ENCODE measurements around the gene H2AZ2.
"Not testable (repeated sequence)": the region's sequence is repeated elsewhere in the genome, so short reads cannot be mapped to it uniquely, and the experiment has no call there.

H2AZ2 gene

DNA sequence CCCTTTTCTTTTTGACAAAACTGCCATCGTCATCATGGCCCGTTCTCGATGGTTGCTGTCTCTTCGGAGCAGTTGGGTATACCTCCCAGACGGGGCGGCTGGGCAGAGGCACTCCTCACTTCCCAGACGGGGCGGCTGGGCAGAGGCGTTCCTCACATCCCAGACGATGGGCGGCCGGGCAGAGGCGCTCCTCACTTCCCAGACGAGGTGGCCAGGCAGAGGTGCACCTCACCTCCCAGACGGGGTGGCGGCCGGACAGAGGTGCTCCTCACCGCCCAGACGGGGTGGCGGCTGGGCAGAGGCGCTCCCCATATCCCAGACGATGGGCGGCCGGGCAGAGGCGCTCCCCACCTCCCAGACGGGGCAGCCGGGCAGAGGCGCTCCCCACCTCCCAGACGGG lies 22.9 kb upstream of the H2AZ2 start:
- not testable (repeated sequence) for DNase-seq (ENCODE audit: low read depth)

GRCh38 chr7:44870336-44870735 lies 22.4 kb upstream of the H2AZ2 start:
- not testable (repeated sequence) for DNase-seq (ENCODE audit: low read depth)

DNA sequence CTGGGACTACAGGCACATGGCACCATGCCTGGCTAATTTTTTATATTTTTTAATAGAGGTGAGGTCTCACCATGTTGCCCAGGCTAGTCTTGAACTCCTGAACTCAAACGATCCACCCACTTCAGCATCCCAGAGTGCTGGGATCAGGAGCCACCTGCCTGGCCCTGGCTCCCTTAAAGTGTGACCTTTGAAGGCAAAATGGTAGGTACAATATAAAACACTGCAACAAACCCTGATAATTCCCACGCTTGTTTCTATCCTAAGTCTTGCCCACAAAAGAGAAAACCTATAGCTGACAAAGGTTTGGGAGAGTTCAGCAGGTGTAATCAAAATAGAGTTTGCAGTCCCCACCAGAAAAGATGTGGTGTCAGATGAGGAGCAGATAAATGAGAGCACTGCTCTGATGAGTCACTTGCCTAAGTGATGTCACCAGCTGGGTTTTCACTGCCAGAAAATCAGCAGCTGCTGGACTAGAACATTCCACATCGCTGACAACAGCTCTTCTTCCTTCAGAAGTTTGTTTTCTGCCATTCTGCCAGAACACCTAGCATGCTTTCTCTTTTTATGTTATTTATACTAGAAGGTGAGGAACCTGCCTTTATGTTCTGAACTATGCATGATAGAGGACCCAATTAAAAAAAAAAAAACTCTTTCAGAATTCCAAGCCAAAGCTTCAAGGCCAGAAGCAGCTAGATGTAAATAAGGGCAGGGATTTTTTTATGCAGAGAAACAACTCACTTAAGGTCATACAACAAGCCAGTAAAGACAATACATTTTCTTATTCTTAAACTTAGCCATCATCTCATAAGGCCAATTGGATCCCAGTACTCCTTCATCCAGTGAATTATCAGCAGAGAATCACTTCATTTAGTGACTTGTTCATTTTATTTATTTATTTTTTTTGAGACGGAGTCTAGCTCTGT lies 19.4 kb upstream of the H2AZ2 start:
- DNase-seq (ENCODE audit: low read depth) = no peak

DNA sequence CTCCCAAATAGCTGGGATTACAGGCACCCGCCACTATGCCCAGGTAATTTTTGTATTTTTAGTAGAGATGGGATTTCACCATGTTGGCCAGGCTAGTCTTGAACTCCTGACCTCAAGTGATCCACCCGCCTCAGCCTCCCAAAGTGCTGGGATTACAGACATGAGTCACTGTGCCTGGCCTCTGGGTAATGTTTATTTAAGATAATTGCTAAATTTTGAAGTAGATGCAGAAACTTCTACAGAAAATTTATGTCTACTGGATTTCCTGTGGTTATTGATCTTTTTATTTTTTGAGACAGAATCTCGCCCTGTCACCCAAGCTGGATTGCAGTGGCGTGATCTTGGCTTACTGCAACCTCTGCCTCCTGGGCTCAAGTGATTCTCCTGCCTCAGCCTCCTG lies 14.1 kb upstream of the H2AZ2 start:
- DNase-seq (ENCODE audit: low read depth) = not testable (repeated sequence)

DNA sequence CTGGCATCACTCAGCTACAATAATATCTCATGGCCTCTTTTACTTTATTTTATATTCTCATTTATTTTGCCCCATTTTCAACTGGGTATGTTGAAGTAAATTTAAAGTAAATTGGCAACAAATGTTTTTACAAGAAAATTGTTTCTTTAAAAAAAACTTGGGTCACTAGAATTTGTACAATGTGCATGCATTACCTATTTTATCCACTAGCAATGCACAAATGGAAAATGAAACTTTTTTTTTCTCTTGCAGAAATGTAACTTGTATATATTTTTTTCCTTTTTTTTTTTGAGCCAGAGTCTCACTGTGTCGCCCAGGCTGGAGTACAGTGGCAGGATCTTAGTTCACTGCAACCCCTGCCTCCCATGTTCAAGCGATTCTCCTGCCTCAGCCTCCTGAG lies 10.3 kb upstream of the H2AZ2 start:
- no peak for DNase-seq (ENCODE audit: low read depth)

DNA sequence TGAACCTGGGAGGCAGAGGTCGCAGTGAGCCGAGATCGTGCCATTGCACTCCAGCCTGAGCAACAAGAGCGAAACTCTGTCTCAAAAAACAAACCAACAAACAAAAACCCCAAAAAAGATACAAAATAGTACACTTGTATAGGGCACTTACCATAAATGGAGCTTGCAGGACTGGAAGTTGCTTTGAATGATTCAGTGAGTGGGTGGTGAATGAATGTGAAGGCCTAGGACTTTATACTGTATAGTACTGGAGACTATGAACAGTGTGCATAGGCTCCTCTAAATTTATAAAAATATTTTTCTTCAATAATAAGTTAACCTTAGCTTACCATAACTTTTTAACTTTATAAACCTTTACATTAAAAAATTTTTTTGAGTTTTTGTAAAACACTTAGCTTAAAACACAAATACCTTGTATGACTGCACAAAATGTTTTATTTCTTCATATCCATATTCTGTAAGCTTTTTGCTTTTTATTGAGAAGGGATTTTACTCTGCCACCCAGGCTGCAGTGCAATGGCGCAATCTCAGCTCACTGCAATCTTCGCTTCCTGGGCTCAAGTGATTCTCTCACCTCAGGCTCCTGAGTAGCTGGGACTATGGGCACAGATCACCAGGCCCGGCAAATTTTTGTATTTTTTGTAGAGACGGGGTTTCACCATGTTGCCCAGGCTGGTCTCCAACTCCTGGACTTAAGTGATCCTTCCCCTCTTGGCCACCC lies 6.9 kb upstream of the H2AZ2 start:
- DNase-seq (ENCODE audit: low read depth) = no peak

DNA sequence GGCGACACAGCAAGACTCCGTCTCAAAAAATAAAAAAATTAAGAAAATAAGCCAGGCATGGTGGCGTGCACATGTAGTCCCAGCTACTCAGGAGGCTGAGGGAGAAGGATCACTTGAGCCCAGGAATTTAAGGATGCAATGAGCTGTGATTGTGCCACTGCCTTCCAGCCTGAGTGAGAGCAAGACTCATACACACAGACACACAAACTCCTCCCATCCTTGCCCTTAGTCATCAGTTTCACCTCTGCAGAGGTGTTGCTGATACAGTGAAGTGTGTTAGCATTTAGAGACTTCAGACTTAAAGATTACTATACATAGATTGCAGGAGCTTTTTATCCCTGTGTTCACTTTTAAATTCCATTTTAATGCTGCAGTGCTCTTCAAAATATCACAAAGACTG lies 5.5 kb upstream of the H2AZ2 start:
- DNase-seq (ENCODE audit: low read depth) = no peak

- no peak for DNase-seq (ENCODE audit: low read depth)
Observed at GRCh38 chr7:44852590-44852989, 4.7 kb upstream of the H2AZ2 start.

- DNase-seq (ENCODE audit: low read depth) = no peak
Observed at GRCh38 chr7:44849885-44850544, 2.1 kb upstream of the H2AZ2 start.

GRCh38 chr7:44849259-44849884 lies 1.5 kb upstream of the H2AZ2 start:
- no peak for DNase-seq (ENCODE audit: low read depth)

DNA sequence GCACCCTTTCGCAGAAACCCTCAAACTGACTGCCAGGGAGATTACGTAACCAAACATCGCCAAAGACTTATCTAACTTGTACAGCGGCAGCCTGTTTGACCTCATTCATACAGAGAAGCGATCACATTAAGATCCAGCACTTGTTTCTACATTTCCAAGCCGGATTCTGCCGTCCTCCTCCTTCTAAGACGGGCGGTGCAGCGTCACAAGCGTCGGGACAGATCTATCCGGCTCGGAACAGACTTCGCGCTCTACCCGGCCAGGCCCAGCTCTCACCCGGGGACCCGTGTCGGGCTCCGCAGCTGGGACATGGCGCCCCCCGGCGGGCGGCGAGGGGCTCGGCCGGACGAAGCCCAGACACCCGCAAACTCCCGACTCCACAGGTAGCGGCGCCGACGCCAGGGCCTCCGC lies 373 bp downstream of the H2AZ2 start:
- no peak for DNase-seq (ENCODE audit: low read depth)

- DNase-seq (ENCODE audit: low read depth) = no peak
Observed at GRCh38 chr7:44846816-44847508, 925 bp downstream of the H2AZ2 start.

DNA sequence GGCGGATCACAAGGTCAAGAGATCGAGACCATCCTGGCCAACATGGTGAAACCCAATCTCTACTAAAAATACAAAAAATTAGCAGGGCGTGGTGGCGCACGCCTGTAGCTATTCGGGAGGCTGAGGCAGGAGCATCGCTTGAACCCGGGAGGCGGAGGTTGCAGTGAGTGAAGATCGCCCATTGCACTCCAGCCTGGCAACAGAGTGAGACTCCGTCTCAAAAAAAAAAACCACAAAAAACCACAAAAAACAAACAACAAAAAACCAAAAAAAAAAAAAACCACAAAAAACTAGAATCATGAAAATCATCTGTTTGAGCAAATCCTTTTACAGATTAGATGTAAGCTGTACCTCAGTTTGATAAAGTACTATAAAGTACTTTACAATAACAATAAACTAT lies 1.5 kb downstream of the H2AZ2 start:
- not testable (repeated sequence) for DNase-seq (ENCODE audit: low read depth)

DNA sequence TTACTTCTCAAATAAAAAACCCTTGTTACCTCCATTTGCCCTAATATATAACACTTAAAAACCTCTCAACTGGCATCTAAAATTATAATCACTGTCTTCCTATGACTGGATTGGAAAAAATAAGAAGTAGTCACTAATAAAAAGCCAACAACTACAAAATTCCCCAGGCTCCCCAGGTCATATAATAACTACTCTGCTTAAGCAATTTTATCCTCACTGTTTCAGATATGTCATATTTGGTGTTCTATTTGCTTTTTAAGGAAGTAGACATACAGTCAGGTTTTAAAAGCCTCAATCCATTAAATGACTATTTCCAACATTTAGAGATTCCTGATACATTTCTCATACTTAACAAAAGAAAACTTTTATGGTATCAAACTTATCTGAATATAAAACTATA lies 2.4 kb downstream of the H2AZ2 start:
- no peak for DNase-seq (ENCODE audit: low read depth)

- DNase-seq (ENCODE audit: low read depth) = not testable (repeated sequence)
Observed at GRCh38 chr7:44843440-44843839, 4.4 kb downstream of the H2AZ2 start.

DNA sequence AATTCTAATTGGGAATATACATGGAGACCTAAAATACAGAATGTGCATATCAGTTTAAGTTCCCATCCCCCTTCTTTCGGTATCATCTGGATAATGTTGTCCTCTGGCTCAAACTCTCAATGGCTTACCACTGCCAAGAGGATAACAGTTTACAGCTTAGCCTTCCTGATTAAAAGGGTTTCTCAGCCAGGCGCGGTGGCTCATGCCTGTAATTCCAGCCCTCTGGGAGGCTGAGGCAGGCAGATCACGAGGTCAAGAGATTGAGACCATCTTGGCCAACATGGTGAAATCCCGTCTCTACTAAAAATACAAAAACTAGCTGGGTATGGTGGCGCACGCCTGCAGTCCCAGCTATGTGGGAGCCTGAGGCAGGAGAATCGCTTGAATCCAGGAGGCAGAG lies 5.2 kb downstream of the H2AZ2 start:
- DNase-seq (ENCODE audit: low read depth) = not testable (repeated sequence)

DNA sequence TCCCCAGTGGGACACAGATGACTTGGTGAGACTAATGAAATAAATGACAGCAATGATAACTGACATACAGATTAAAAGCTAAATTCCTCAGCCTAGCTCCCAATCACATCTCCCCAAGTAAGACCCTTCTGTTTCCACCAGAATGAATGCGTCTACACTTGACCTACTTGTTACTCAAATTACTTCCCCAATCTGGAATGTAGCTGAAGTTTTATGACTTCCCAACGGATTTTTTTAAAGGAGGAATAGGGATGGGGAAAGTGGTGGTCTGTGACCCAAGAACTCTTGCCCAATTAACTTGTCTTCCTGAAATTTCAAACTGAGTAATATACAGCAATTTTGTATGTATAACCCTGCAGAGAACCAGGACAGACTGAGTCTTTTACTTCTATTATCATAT lies 9.1 kb downstream of the H2AZ2 start:
- DNase-seq (ENCODE audit: low read depth) = no peak

DNA sequence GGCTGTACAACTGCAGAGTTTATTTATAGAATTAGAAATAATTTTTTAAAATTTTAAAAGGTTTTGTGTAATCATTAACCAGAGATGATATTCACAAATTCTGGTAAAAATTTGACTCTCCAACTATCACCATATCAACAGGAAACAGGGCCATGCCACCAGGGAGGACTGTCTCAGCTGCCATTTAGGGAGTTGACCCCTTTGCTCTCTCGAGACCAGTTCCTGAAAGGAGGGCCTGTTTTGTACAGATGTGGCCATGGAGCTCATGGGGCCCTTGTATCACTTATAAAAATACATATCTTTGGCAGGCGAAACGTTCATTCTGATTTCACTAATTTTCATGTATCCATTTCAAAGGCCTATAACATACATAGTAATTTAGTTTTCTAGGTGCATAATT lies 20.3 kb downstream of the H2AZ2 start:
- no peak for DNase-seq (ENCODE audit: low read depth)

GRCh38 chr7:44824894-44825526 lies 22.9 kb downstream of the H2AZ2 start:
- no peak for DNase-seq (ENCODE audit: low read depth)

- no peak for DNase-seq (ENCODE audit: low read depth)
Observed at GRCh38 chr7:44823255-44823781, 24.6 kb downstream of the H2AZ2 start.

DNA sequence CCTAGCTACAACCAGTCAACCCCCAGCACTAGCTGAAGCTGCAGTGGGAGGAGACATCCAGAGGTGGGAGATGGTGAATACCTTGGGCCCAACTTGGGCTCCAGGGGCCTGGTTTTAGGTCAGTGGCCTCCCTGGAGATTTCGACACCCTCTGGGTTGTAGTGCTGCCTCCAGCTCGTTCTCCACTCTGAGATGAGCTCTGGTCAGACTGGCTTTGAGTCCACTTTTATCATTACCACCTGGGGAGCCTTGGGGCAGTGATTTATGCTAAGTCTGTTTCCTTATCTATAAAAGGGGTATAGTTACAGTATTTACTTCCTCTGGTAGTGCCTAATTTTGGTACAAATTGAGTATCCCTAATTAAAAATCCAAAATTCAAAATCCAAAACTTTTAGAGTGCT lies 28.6 kb downstream of the H2AZ2 start:
- no peak for DNase-seq (ENCODE audit: low read depth)
